Epithelial cell of proximal tubule (primary cell): ENCODE measurements around the gene GMNC. TPM values are rescaled to one million over a fixed set of nuclear protein-coding genes. Genes with fewer than 3 reads are reported as not detected.

Experiments used
- DNase-seq: peaks from one replicate; pipeline ENCODE4 v3.0.0-alpha.2; 2011; ENCODE audit warnings: low read depth
- H3K4me3 ChIP-seq: 2 replicates; pipeline ENCODE4 v1.5.1; 2011; ENCODE audit warnings: low read depth, mild to moderate bottlenecking, low read length
- total RNA-seq: library from RNA; depleted of rRNA; stranded (reverse); fragments of >200 nt; gene quantifications from 2 replicates; pipeline ENCODE4 v1.2.3, GENCODE V29; 2015
- TF ChIP-seq, protein P1 (sequence below): conservative IDR thresholded peaks from 2 replicates; pipeline ENCODE4 v1.5.1; 2012; ENCODE audit warnings: low read depth, mild to moderate bottlenecking, low read length

The GMNC gene
- total RNA-seq, 1 donor from 2014 or later: 1.5 TPM

DNA sequence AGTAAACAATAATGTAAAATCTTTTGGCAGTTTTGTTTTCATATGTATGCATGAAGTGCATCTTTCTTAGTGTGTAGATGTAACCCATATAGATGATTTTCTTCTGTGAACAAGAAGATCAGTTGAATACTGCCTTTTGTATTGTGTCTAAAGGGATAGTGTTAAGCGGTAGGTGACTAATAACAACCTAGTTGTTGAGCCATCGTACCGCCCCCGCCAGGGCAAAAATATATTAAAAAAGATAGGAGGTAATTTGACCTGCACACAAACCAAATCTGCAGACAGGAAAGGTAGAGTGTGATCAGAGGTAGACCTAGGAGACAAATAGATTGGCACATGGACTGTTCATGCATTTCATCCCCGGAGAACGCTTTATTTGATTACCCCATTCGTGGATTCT, 3.3 kb upstream of the GMNC start:
- no peak for DNase-seq
- H3K4me3 ChIP-seq: peak overlapping the region; percentile 6
- TF ChIP-seq, protein P1, sequence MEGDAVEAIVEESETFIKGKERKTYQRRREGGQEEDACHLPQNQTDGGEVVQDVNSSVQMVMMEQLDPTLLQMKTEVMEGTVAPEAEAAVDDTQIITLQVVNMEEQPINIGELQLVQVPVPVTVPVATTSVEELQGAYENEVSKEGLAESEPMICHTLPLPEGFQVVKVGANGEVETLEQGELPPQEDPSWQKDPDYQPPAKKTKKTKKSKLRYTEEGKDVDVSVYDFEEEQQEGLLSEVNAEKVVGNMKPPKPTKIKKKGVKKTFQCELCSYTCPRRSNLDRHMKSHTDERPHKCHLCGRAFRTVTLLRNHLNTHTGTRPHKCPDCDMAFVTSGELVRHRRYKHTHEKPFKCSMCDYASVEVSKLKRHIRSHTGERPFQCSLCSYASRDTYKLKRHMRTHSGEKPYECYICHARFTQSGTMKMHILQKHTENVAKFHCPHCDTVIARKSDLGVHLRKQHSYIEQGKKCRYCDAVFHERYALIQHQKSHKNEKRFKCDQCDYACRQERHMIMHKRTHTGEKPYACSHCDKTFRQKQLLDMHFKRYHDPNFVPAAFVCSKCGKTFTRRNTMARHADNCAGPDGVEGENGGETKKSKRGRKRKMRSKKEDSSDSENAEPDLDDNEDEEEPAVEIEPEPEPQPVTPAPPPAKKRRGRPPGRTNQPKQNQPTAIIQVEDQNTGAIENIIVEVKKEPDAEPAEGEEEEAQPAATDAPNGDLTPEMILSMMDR: peak; percentile 36

DNA sequence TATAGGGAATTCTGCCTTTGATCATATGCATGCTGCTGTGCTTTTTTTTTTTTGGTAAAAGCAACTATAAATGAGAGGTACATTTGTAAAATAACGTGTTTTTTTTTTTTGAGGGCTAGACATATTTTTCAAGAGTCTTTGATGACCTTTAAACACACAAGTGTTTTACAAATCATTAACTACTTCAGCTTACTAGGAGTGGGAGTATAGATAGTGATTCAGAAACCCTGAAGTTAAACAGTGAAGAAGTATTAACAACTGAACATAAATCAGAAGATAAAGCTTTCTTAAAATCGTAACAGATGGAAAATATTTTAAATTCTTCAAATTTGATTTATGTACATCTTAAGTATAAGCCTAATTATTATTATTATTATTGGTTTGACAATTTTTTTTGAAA, 2.9 kb upstream of the GMNC start:
- DNase-seq: no peak
- TF ChIP-seq, protein P1: no peak
- H3K4me3 ChIP-seq: peak overlapping the region; percentile 6

DNA sequence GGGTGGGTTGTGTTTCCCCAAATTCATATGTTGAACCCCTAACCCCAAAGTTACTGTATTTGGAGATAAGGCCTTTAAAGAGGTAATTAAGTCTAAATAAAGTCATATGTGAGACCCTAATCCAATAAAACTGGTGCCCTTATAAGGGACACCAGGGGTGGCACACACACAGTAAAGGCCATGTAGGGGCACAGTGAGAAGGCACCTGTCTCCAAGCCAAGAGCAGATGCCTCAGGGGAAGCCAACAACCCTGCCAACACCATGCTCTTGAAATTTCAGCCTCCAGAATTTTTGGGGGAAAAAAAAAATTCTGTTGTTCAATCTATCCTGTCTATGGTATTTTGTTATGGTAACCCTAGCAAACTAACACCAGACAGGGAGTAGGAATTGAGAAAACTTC, 1.5 kb upstream of the GMNC start:
- DNase-seq: no peak
- TF ChIP-seq, protein P1: no peak
- H3K4me3 ChIP-seq: peak overlapping the region; percentile 69

DNA sequence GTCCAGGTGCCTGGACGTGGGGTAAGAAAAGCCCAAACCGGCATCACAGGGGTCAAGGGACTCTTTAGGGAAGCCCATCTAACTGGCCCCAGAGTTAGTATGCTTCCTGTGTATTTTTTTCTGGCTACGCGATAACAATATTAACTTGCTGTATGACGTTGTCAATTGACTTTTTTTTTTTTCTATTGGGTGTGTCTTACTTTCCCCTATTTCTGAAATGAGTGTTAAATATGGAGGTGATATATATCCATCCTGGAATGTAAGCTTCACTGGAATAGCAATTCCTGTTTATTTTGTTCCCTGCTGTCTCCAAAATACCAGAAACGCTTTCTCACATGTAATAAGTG, 598 bp upstream of the GMNC start:
- DNase-seq: no peak
- peak overlapping the region; percentile 69 for H3K4me3 ChIP-seq
- TF ChIP-seq, protein P1: no peak

DNA sequence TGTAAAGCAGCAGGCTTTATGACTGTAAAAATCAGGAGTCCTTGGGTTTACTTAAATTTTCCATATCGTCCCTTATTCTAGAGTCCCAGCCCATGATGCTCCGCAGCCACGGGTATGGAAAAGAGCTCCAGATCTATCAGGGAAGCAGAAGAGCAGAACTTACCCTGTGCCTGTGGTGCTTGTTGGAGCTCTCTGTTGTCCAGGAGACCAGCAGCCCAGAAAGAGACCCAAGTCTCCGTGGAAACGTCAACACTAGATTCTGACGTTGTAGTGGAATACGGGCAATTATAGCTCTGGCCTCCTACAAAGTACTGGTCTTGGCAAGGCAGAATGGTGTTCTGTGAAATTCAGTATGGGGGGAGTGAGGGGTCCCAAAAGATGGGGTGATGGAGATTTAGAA, 2.0 kb downstream of the GMNC start:
- TF ChIP-seq, protein P1: no peak
- DNase-seq: no peak
- peak overlapping the region; percentile 69 for H3K4me3 ChIP-seq

DNA sequence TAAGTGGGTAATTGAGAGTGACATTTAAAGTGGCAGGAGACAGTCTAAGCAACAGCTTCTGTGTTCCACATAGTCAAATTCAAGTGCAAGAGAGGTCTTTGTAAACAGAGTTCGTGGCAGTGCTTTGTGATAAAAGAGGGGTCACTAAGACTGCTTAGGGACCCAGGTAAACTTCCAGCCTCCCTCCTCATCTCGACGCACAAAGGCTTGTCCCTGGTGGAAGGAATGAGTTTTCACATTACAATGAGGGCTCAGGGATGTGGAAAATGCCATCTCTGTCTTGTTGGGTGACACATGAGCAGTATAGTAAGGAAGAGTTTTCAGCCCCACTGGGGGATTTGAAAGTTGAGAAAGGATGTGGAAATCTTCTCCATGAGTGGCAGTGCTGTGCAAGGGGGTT, 7.3 kb downstream of the GMNC start:
- TF ChIP-seq, protein P1: no peak
- H3K4me3 ChIP-seq: no peak overlapping the region
- no peak for DNase-seq

DNA sequence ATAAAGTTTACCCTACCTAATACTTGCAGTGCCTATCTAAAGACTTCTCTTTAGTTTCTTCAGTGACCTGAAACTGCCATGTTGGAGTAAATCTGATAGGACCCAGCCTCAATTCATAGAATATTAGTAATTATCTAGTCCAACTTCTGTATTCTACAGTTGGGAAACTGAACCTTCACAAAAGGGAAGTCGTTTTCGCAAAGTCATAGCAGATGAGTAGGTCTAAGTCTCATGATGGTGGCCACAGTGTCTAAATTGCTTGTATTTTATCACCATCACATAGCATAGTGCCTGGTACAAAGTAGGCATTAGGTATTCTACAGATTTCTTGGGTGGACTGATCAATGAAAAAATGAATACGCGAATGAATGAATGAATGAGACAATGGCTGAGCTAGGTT, 8.4 kb downstream of the GMNC start:
- TF ChIP-seq, protein P1: no peak
- H3K4me3 ChIP-seq: no peak overlapping the region

More for the DNA sequence above, 8.4 kb downstream of the GMNC start:
- DNase-seq: no peak
